Stimulated activated CD4-positive, alpha-beta T cell treated with anti-CD3 and anti-CD28 coated beads, Interleukin-4, amount 100 ng/mL, for 1 hour (primary cell): ENCODE data around the gene DRC1.

Source experiments
- DNase-seq: peaks from one replicate; pipeline ENCODE4 v3.0.0-alpha.2; 2020

DRC1 gene

DNA sequence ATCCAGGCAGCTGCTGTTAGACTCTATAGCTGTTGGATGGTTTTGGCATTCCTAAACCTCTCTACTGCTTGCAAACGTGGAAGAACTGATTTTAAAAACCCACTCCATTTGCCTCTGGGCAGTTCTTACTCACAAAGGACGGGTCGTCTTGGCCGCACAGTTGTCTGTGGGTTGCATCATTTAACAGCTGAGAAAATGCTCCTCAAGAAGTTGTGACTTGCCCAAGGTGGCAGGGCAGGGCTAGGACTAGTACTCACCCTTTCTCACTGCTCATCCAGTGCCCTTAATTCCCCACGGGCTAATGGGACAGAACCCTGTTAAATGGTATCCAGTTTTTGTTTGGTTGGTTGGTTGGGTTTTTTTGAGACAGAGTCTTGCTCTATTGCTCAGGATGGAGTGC lies 997 bp upstream of the DRC1 start:
- no peak for DNase-seq

GRCh38 chr2:26407526-26407925 lies 5.8 kb downstream of the DRC1 start:
- no peak for DNase-seq

GRCh38 chr2:26409785-26410184 lies 8.1 kb downstream of the DRC1 start:
- no peak for DNase-seq

- no peak for DNase-seq
Observed at GRCh38 chr2:26410764-26411243, 9.1 kb downstream of the DRC1 start.

GRCh38 chr2:26411419-26411818 lies 9.7 kb downstream of the DRC1 start:
- DNase-seq = no peak

DNA sequence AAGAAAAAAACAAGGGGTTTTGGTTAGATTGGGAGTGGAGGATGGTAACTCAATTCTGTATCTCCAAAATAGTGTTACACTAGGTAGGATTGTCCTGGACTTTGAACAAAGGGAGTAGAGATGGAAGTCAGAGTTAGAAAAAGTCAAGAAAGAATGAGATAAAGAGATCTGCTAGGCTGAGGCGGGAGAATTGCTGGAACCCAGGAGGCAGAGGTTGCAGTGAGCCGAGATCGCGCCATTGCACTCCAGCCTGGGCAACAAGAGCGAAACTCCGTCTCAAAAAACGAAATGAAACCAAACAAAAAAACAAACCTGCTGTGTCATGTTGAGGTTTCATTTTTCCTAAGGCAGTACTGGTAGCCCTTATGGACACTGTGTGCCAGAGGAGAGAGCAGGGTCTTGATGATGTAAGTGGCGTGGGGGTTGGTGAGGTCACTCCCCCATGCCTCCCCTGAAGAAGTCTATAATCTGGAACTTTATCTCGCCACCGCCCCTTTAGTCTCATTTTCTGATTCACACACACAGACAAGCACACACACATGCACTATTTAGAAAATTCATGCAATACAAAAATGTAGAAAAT lies 10.5 kb downstream of the DRC1 start:
- no peak for DNase-seq

GRCh38 chr2:26414311-26414710 lies 12.6 kb downstream of the DRC1 start:
- no peak for DNase-seq

- no peak for DNase-seq
Observed at GRCh38 chr2:26421961-26422360, 20.2 kb downstream of the DRC1 start.

- no peak for DNase-seq
Observed at GRCh38 chr2:26422947-26423629, 21.4 kb downstream of the DRC1 start.

DNA sequence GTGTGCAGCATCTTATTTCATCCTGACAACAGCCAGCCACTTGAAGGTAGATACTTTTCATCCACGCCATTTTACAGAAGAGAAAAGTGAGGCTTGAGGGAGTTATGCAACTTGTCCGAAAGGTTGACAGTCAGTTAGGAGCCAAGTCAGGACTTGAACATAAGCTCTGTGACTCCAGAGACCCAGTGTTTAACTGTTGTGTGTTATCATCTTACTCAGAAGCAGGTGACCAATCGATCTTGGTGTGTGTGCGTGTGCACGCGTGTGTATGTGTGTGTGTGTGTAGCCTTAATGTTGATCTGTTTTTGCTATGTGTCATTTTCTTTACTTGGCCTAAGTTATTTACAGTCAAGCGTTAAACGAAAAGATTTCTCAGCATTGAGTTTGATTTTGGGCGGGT lies 22.0 kb downstream of the DRC1 start:
- no peak for DNase-seq

DNA sequence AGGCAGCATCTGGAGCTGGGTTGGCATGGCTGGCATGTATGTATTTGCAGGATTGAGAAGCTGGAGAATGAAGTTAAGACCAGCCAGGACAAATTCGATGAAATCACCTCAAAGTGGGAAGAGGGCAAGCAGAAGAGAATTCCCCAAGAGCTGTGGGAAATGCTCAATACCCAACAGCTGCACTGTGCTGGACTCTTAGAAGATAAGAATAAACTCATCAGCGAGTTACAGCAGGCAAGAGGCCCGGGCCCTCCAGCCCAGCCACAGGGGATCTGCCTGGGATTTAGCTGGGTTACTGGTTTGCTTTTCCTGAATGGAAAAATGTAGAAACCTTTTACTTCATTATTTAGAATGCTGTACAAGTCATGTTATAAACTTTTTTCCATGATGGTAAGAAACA lies 22.5 kb downstream of the DRC1 start:
- DNase-seq = no peak

DNA sequence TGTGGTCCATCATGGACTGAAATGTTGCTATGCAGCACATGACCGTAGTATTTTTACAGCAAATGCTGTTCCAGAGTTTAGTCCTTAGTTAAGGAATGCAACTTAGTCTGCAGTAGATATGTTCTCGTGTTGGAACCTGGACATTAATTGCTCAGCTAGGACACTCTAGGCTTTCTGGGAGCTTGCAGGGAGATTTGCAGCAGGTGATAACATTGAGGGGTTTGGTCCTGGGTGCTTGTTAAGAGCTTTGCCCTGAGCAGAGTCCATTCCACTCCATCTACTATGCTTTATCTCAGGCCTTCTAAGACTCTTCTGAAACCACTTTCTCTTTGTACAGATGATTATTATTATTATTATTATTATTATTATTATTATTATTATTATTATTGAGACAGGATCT lies 27.1 kb downstream of the DRC1 start:
- DNase-seq = no peak

GRCh38 chr2:26429779-26430578 lies 28.3 kb downstream of the DRC1 start:
- no peak for DNase-seq

DNA sequence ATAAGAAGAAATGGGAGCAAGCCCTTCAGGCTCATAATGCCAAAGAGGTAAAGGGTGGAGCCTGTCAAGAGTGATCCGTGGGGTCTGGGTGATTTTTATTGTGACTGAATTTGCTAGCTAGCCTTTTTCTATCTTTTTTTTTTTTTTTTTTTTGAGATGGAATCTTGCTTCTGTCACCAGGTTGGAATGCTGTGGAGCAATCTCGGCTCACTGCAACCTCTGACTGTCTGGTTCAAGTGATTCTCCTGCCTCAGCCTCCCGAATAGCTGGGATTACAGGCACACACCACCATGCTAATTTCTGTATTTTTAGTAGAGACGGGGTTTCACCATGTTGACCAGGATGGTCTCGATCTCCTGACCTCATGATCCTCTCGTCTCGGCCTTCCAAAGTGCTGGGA lies 29.1 kb downstream of the DRC1 start:
- DNase-seq = no peak

GRCh38 chr2:26432363-26432762 lies 30.6 kb downstream of the DRC1 start:
- no peak for DNase-seq

GRCh38 chr2:26432859-26433258 lies 31.1 kb downstream of the DRC1 start:
- no peak for DNase-seq

GRCh38 chr2:26435106-26435505 lies 33.4 kb downstream of the DRC1 start:
- no peak for DNase-seq

DNA sequence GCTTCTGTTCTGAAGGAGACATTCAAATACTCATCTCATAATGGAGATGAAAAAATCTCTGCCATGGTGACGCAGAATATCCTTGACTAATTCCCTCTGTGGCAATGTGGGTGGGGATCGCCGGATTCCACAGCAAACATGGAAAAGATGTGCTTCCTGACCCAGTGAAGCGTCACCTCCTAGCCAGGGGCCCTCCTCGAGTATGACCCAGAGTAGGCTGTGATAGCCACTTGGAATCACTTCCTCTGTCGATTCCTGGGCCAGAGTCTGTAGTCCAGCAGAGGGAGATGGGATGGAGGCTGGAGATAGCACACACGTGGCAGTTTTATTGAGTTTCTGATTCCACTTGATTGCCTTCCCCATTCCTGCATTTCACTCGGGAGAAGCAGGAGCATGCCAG lies 36.8 kb downstream of the DRC1 start:
- DNase-seq = no peak

GRCh38 chr2:26438926-26439325 lies 37.2 kb downstream of the DRC1 start:
- no peak for DNase-seq

- DNase-seq = no peak
Observed at GRCh38 chr2:26442301-26442700, 40.6 kb downstream of the DRC1 start.

DNA sequence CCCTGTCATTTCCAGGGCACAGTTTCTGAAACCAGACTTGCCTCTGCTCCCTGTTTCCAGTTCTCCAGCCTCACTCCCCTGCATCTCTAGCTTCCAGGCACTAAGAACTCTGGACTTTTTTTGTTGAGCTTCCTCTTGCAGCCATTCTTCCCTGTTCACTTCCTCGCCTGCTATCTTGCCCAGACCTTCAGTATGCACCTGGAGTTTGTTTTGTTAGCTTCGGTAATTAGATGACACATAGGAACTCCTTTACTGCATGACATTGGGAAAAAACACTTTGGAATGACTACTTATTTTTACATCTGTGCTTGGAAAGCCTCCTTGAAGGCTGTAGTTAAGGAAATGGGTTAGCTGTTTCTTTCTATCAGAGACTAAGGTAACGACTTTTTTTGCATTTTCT lies 41.0 kb downstream of the DRC1 start:
- no peak for DNase-seq

DNA sequence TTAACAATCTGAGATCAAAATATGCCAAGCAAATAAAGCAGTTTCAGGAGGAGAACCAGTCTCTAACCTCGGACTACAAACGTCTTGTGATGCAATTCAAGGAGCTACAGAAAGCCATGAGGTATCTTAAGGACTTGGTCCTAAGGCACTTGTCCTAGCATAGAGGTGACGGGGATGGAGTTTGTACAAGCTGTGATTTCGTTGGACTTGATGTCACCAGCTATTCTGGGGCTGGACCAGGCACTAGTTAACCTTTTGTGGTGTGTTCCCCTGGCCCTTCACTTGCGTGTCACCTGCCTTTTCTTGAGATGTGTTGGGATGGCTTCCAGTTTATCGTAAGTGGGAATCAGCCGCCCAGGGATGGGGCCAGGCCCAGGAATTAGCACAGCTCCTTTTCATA lies 42.5 kb downstream of the DRC1 start:
- DNase-seq = no peak

DNA sequence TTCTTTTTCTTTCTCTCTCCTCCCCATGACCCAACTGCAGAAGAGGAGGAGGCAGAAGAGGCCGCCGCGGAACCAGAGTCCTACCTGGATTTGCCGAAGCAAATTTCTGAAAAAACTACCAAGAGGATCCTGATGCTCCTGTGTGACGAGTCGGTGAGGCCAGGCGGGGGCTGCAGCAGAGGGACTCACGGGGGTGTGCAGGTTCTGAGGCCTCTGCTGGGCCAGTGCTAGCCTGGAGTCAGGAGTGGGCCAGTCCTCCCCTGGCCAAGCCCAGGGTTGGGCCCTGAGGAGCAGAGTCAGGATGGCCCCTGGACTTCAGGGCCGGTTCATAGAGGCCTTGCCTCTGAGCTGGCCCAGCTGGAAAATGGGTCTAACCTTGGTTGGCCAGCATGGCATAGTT lies 46.9 kb downstream of the DRC1 start:
- DNase-seq = no peak
